ENCODE measurements around the gene FBXL14.

The FBXL14 gene

GRCh38 chr12:1533602-1534304 lies 60.6 kb downstream of the FBXL14 start:
- DNase-seq (ENCODE audit: low read depth): peak; percentile 21

GRCh38 chr12:1533205-1533601 lies 61.2 kb downstream of the FBXL14 start:
- DNase-seq (ENCODE audit: low read depth): peak; percentile 41

- DNase-seq (ENCODE audit: low read depth): no peak
Observed at GRCh38 chr12:1532375-1533165, 61.8 kb downstream of the FBXL14 start.

- DNase-seq (ENCODE audit: low read depth): no peak
Observed at GRCh38 chr12:1531654-1532374, 62.6 kb downstream of the FBXL14 start.

GRCh38 chr12:1531153-1531653 lies 63.2 kb downstream of the FBXL14 start:
- DNase-seq (ENCODE audit: low read depth): no peak

- DNase-seq (ENCODE audit: low read depth): no peak
Observed at GRCh38 chr12:1530592-1531152, 63.7 kb downstream of the FBXL14 start.

- no peak for DNase-seq (ENCODE audit: low read depth)
Observed at GRCh38 chr12:1529862-1530591, 64.4 kb downstream of the FBXL14 start.

- DNase-seq (ENCODE audit: low read depth): no peak
Observed at GRCh38 chr12:1529228-1529861, 65.0 kb downstream of the FBXL14 start.

- DNase-seq (ENCODE audit: low read depth): no peak
Observed at GRCh38 chr12:1528791-1529190, 65.6 kb downstream of the FBXL14 start.

- DNase-seq (ENCODE audit: low read depth): no peak
Observed at GRCh38 chr12:1527789-1528188, 66.6 kb downstream of the FBXL14 start.

- no peak for DNase-seq (ENCODE audit: low read depth)
Observed at GRCh38 chr12:1525858-1526257, 68.5 kb downstream of the FBXL14 start.

GRCh38 chr12:1523558-1524050 lies 70.8 kb downstream of the FBXL14 start:
- no peak for DNase-seq (ENCODE audit: low read depth)

- DNase-seq (ENCODE audit: low read depth): no peak
Observed at GRCh38 chr12:1523046-1523445, 71.3 kb downstream of the FBXL14 start.

- DNase-seq (ENCODE audit: low read depth): no peak
Observed at GRCh38 chr12:1519642-1520041, 74.7 kb downstream of the FBXL14 start.

GRCh38 chr12:1518591-1519516 lies 75.5 kb downstream of the FBXL14 start:
- no peak for DNase-seq (ENCODE audit: low read depth)

GRCh38 chr12:1517734-1518525 lies 76.5 kb downstream of the FBXL14 start:
- DNase-seq (ENCODE audit: low read depth): no peak

GRCh38 chr12:1517007-1517406 lies 77.4 kb downstream of the FBXL14 start:
- DNase-seq (ENCODE audit: low read depth): no peak
